Measurements from ENCODE around the gene IL21.

DNA sequence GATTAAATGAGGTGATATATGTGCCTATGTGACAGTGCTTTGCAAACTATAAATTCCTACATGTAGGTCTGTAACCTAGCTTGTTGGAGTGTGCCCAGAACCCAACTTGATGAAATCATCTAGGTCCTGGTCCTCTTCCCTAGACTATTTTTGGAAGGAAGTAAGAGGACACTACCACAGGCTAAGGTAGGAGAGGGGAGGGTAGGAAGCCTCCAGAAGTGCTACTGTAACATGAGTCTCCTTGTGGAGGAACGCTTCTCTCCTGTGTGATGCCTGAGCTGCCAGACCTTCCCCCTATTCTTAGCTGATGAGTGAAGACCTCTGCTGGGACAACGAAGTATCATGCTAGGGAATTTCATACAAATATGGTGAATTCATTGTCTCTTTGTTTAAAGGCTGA is 41.8 kb upstream of the IL21 start:
- TF ChIP-seq, protein P1, sequence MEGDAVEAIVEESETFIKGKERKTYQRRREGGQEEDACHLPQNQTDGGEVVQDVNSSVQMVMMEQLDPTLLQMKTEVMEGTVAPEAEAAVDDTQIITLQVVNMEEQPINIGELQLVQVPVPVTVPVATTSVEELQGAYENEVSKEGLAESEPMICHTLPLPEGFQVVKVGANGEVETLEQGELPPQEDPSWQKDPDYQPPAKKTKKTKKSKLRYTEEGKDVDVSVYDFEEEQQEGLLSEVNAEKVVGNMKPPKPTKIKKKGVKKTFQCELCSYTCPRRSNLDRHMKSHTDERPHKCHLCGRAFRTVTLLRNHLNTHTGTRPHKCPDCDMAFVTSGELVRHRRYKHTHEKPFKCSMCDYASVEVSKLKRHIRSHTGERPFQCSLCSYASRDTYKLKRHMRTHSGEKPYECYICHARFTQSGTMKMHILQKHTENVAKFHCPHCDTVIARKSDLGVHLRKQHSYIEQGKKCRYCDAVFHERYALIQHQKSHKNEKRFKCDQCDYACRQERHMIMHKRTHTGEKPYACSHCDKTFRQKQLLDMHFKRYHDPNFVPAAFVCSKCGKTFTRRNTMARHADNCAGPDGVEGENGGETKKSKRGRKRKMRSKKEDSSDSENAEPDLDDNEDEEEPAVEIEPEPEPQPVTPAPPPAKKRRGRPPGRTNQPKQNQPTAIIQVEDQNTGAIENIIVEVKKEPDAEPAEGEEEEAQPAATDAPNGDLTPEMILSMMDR (IDR thresholded peaks at IDR 0.05) = no peak
- TF ChIP-seq POLR2A (IDR thresholded peaks at IDR 0.05) = no peak

Data from heart left ventricle (tissue), 13 donors.